ENCODE data around the gene RSPO3. TPM values are rescaled to one million over a fixed set of nuclear protein-coding genes. Genes with fewer than 3 reads are reported as not detected.

Gene RSPO3
- total and polyA plus RNA-seq, 2 of the 4 experiments (the other 2 are of a cell fraction) = not detected

- Histone ChIP-seq H3K23ac (ENCODE audit: low read depth, low read length) (no peak overlapping the region), H3K18ac (ENCODE audit: low read depth, low read length) (no peak overlapping the region), H3K79me1 (ENCODE audit: low read depth in 1 of 2, low read length in 2 of 2) (no peaks in the 10 kb centered on the region), H3K27me3 (ENCODE audit: control insufficient read depth, insufficient read depth, low read length) (peaks cover 8% of the 10 kb centered on the region), H3K9me3 (ENCODE audit: control insufficient read depth, insufficient read depth, low read length) (no peaks in the 10 kb centered on the region), H2AK9ac (replicated peaks; ENCODE audit: low read depth, low read length, poor library complexity) (no peak overlapping the region), H3K9me1 (ENCODE audit: insufficient read depth, low read length) (no peaks in the 10 kb centered on the region), H3K56ac (ENCODE audit: extremely low read depth, insufficient read depth, low read length) (no peak overlapping the region), H2BK15ac (ENCODE audit: low read depth, low read length) (no peak overlapping the region), H4K20me1 (ENCODE audit: insufficient read depth, low read length) (no peaks in the 10 kb centered on the region), H4K8ac (ENCODE audit: low read depth in 2 of 2, low read length in 2 of 2) (no peak overlapping the region), H3K4me2 (ENCODE audit: low read depth, low read length) (no peak overlapping the region), H2BK5ac (ENCODE audit: low read depth, low read length, poor library complexity, severe bottlenecking) (no peak overlapping the region), H2BK20ac (ENCODE audit: low read depth, low read length) (no peak overlapping the region), H2AFZ (replicated peaks; ENCODE audit: low read length, poor library complexity) (no peak overlapping the region), H4K91ac (ENCODE audit: insufficient read depth, low read depth, low read length) (no peak overlapping the region), H4K5ac (ENCODE audit: low read depth, low read length) (no peak overlapping the region), H3K36me3 (ENCODE audit: control insufficient read depth, insufficient read depth, low read length) (no peaks in the 10 kb centered on the region), H3K4ac (ENCODE audit: low read depth, low read length) (no peak overlapping the region), H3K27ac (ENCODE audit: insufficient read depth, low read length) (no peak overlapping the region), H3K14ac (replicated peaks; ENCODE audit: low read depth, low read length) (no peak overlapping the region), H3K9ac (ENCODE audit: low read depth, low read length) (no peak overlapping the region), H2AK5ac (ENCODE audit: low read depth, low read length) (no peak overlapping the region), H3K4me1 (ENCODE audit: control insufficient read depth, insufficient read depth, low read length) (no peaks in the 10 kb centered on the region), H2BK120ac (ENCODE audit: low read depth, low read length) (no peak overlapping the region), H3K4me3 (ENCODE audit: insufficient read depth, low read depth, low read length) (no peak overlapping the region)
- no TSS peak for BruUV-seq (replicated peaks)
- ChIA-PET POLR2A (ENCODE audit: unreplicated experiment) (no interaction called here), CTCF (no interaction called here)
- dilution Hi-C loops (cut with HindIII; ENCODE audit: low sequenced_read_pairs, unreplicated experiment) = no loop called here
- ATAC-seq (ENCODE audit: low read depth) (no peak), DNase-seq (no peak)
- in situ Hi-C loops (cut with MboI; ENCODE audit: low sequenced_read_pairs) = no loop called here
- intact Hi-C loops (cut with micrococcal nuclease) = no loop called here
- TF ChIP-seq RFX5 (IDR thresholded peaks at IDR 0.05; ENCODE audit: low read depth, low read length) (no peak), CEBPB (IDR thresholded peaks at IDR 0.05; ENCODE audit: low read depth, low read length) (no peak), ELK1 (IDR thresholded peaks at IDR 0.05; ENCODE audit: borderline replicate concordance, low read depth, low read length) (no peak), NFE2L2 (IDR thresholded peaks at IDR 0.05; ENCODE audit: low read depth, low read length) (no peak), FOS (IDR thresholded peaks at IDR 0.05; ENCODE audit: low read depth, low read length) (no peak), MXI1 (IDR thresholded peaks at IDR 0.05; ENCODE audit: borderline replicate concordance, low read depth, low read length) (no peak)
- TF ChIP-seq, protein P1, sequence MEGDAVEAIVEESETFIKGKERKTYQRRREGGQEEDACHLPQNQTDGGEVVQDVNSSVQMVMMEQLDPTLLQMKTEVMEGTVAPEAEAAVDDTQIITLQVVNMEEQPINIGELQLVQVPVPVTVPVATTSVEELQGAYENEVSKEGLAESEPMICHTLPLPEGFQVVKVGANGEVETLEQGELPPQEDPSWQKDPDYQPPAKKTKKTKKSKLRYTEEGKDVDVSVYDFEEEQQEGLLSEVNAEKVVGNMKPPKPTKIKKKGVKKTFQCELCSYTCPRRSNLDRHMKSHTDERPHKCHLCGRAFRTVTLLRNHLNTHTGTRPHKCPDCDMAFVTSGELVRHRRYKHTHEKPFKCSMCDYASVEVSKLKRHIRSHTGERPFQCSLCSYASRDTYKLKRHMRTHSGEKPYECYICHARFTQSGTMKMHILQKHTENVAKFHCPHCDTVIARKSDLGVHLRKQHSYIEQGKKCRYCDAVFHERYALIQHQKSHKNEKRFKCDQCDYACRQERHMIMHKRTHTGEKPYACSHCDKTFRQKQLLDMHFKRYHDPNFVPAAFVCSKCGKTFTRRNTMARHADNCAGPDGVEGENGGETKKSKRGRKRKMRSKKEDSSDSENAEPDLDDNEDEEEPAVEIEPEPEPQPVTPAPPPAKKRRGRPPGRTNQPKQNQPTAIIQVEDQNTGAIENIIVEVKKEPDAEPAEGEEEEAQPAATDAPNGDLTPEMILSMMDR (conservative IDR thresholded peaks at IDR 0.05; ENCODE audit: low read depth, low read length) = no peak
Observed at GRCh38 chr6:127131772-127132376, 13.4 kb downstream of the RSPO3 start.

Data from IMR-90 (cell line).